OCI-LY3 (cell line): Measurements from ENCODE around the gene WFS1.

Source experiments
- CTCF ChIP-seq: fragments of 200-600, 300-600 bp; sonication (generic); IDR thresholded peaks from 2 replicates; pipeline ENCODE4 v1.5.1; 2014; ENCODE audit warnings: antibody characterized with exemption, low read length, low read depth
- EZH2phosphoT487 ChIP-seq: fragments of 200-600 bp; shearing (Covaris generic); IDR thresholded peaks from 2 replicates; pipeline ENCODE4 v1.6.1; 2018; ENCODE audit warnings: antibody characterized with exemption, mixed run types, low read depth

DNA sequence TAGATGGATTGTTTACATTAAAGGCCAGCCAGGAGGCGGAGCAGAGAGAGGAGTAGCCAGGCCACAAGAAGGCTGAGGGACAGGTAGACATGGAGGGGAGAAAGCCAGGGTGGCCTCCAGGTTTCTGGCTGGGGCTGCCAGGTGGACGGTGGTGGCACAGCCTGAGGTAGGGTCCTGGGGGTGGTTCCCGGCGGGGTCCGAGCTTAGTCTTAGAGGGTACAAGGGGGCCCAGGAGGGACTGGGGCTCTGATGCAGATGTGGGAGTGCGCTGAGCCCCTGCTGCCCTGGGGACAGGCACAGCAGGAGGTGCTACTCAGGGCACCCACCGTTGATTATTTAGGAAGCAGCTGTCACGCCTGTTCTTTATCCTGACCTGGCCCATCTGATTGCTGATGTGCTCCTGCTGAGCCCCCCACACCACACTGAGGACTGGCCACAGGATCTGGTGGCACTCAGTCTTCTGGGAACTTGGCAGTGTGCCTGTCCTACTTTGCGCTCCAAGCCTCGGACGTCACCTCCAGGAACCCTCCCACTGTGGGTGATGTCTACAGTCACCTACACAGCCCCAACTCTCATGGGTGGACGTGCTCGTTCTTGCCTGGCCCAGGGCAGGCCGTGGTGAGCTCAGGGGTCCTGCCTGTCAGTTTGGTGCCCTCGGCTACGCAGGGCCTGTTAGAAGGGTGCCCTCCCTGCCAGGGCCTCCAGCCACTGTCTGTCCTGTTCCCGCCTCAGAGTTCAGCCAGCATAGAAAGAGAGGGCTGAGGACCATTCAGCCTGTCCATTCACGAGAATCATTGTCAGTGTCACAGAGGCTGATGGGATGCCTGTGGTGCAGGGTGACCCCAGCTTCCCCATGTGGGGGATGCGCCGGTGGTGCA lies 12.0 kb downstream of the WFS1 start:
- no peak for TF ChIP-seq EZH2phosphoT487
- no peak for TF ChIP-seq CTCF
